Heart left ventricle (tissue), 16 donors: Measurements from ENCODE around the gene WDR38. TPM values are rescaled to one million over a fixed set of nuclear protein-coding genes. Genes with fewer than 3 reads are reported as not detected.
A peak's percentile ranks its signal among the peaks of the same experiment; 100 is the strongest.

Experiments
- ATAC-seq, 4 donors: fragments of 200-7000 bp; cut with Tn5 transposase; one replicate each; pipeline ENCODE4 v1.9.1; 2020 to 2022; ENCODE audit warnings: moderate library complexity in 4 of 4, mild to moderate bottlenecking in 3 of 4, moderate number of reproducible peaks in 1 of 4
- DNase-seq, 5 donors: peaks; one replicate each; pipeline ENCODE4 v3.0.0-alpha.2; 2020
- H3K27ac ChIP-seq, 12 donors: fragments of 200-600 bp; sonication (generic) in 4 of 12; one replicate each; pipeline versions ENCODE4 v1.5.0 to v1.8.0; 2016 to 2022; ENCODE audit warnings: mild to moderate bottlenecking in 2 of 12
- H3K27me3 ChIP-seq, 9 donors: fragments of 200-600 bp; sonication (generic) in 2 of 9; one replicate each; pipeline versions ENCODE4 v1.5.1 to v1.8.0; 2016 to 2022; ENCODE audit warnings: mild to moderate bottlenecking in 3 of 9
- H3K36me3 ChIP-seq, 9 donors: fragments of 200-600 bp; sonication (generic) in 2 of 9; one replicate each; pipeline versions ENCODE4 v1.5.0 to v1.8.0; 2018 to 2022; ENCODE audit warnings: mild to moderate bottlenecking in 2 of 9
- H3K4me1 ChIP-seq, 12 donors: fragments of 200-600 bp; sonication (generic) in 4 of 12; one replicate each; pipeline versions ENCODE4 v1.5.0 to v1.8.0; 2016 to 2022; ENCODE audit warnings: mild to moderate bottlenecking in 3 of 12
- H3K4me3 ChIP-seq, 12 donors: fragments of 200-600 bp; sonication (generic) in 4 of 12; one replicate each; pipeline versions ENCODE4 v1.5.0 to v1.8.0; 2017 to 2022; ENCODE audit warnings: mild to moderate bottlenecking in 9 of 12, moderate library complexity in 4 of 12
- H3K9me3 ChIP-seq, 12 donors: fragments of 200-600 bp; sonication (generic) in 4 of 12; one replicate each; pipeline versions ENCODE4 v1.5.0 to v1.8.0; 2016 to 2022; ENCODE audit warnings: mild to moderate bottlenecking in 1 of 12
- CTCF ChIP-seq, 12 donors: fragments of 200-600 bp; sonication (generic) in 4 of 12; IDR thresholded peaks; one replicate each; pipeline versions ENCODE4 v1.5.0 to v1.8.0; 2018 to 2022; ENCODE audit warnings: antibody characterized with exemption in 12 of 12, mild to moderate bottlenecking in 5 of 12
- POLR2A ChIP-seq, 2 donors: fragments of 450-650 bp; IDR thresholded peaks; one replicate each; pipeline ENCODE4 v1.6.1; 2017; ENCODE audit warnings: antibody characterized with exemption in 2 of 2, mild to moderate bottlenecking in 2 of 2, moderate library complexity in 2 of 2
- WGBS, 4 donors: extraction: QIAGEN DNeasy Blood & Tissue Kit in 2 of 4; methylation state at CpG; one replicate each; pipeline versions ENCODE4 v1.1.5 to v1.1.7; 2013 to 2018; 5-methylcytosine and 5-hydroxymethylcytosine counted together
- intact Hi-C, 10 donors: fragments of 100-400 bp; cut with DNase I; formaldehyde crosslinking; loops; one replicate each; pipeline versions ENCODE4 v1.11.1 to v1.14.2; 2022
- polyA plus RNA-seq, 2 donors: library from polyadenylated mRNA; stranded (reverse); fragments of 200-250 nt; gene quantifications; one replicate each; pipeline ENCODE4 v1.2.3, GENCODE V29; 2013
- total RNA-seq, 9 donors: library from RNA; depleted of rRNA in 2 of 9; stranded (reverse); fragments of >200 nt in 2 of 9; fragmentation: NEBNext Ultra II Directional in 3 of 9; extraction: Animal tissue kit (Norgen Biotek cat#: 25700) in 3 of 9; gene quantifications; one replicate each; pipeline versions ENCODE4 v1.1.0 to v1.2.4, GENCODE V29; 2016 to 2023
- donor health status: ischemic (EF 13 %, LVEDD 7.1; RV severe dilation, severe dysfunction).
- donor health status: healthy with polysubstance abuse.
- donor health status: DM: no; HTN: yes; CAD: no.
- donor health status: DM: no; HTN: no; CAD: no.
- donor health status: ischemic (EF 25% LVEDD 6.9; RV normal size, moderate dysfunction).
- donor health status: ischemic (EF 25% LVEDD 5.7; RV mildly dilated, moderate dysfunction).
- donor health status: healthy.
- donor health status: DM: yes; HTN: yes; CAD: no.
- donor health status: ischemic (EF 35%, LVEDD 5.7; RV mildly dilated, moderate dysfunction).
- donor health status: nonischemic (EF 11% LVEDD 7.7; RV severe dilation, severe dysfunction).
- donor health status: DM: yes; HTN: yes; CAD: no.
- donor health status: PGD.
- donor health status: ischemic (EF 29% LVEDD 5.4; RV normal size, mild dysfunction).
- donor health status: nonischemic (EF 23%, LVEDD 6.1; RV moderate dilation, normal function).

WDR38 gene
- total and polyA plus RNA-seq, 11 donors, result 0.07 to 0.15 TPM; not detected in 9

GRCh38 chr9:124882231-124882630, 29.0 kb downstream of the WDR38 start:
- H3K9me3 ChIP-seq, result no peaks in the 10 kb centered on the region
- DNase-seq (peak in 1 of 5 donors; percentile 4), ATAC-seq (no peak)
- no peaks in the 10 kb centered on the region for H3K4me1 ChIP-seq
- no peaks in the 10 kb centered on the region for H3K27me3 ChIP-seq
- peaks cover 0 to 100% (median 92%) of the 10 kb centered on the region in 9 donors for H3K36me3 ChIP-seq
- H3K27ac ChIP-seq, result no peak overlapping the region
- 74 to 84% (median 77%) methylated on average over 11 to 13 of the region's 13 CpGs for WGBS, 4 donors
- TF ChIP-seq CTCF (IDR thresholded peaks at IDR 0.05) (no peak), POLR2A (IDR thresholded peaks at IDR 0.05) (no peak)
- no peak overlapping the region for H3K4me3 ChIP-seq
- intact Hi-C loops, result no loop called here

GRCh38 chr9:124884376-124884775, 31.1 kb downstream of the WDR38 start:
- intact Hi-C loops, result no loop called here
- Histone ChIP-seq H3K27ac (no peak overlapping the region), H3K4me3 (no peak overlapping the region), H3K9me3 (no peaks in the 10 kb centered on the region), H3K27me3 (no peaks in the 10 kb centered on the region), H3K4me1 (no peaks in the 10 kb centered on the region), H3K36me3 (peaks cover 0 to 100% (median 92%) of the 10 kb centered on the region in 9 donors)
- DNase-seq (peak in 1 of 5 donors; percentile 6), ATAC-seq (no peak)
- TF ChIP-seq POLR2A (IDR thresholded peaks at IDR 0.05), result no peak
- TF ChIP-seq CTCF (IDR thresholded peaks at IDR 0.05), result no peak
- WGBS, 4 donors, result 73 to 84% (median 82%) methylated on average over 4 of the region's 4 CpGs

GRCh38 chr9:124885551-124885950, 32.3 kb downstream of the WDR38 start:
- H3K36me3 ChIP-seq, result peaks cover 0 to 100% (median 92%) of the 10 kb centered on the region in 9 donors
- no peaks in the 10 kb centered on the region for H3K9me3 ChIP-seq
- no peaks in the 10 kb centered on the region for H3K4me1 ChIP-seq
- WGBS, 4 donors, result 93 to 96% (median 95%) methylated on average over 4 of the region's 4 CpGs
- no peaks in the 10 kb centered on the region for H3K27me3 ChIP-seq
- no peak overlapping the region for H3K27ac ChIP-seq
- no peak overlapping the region for H3K4me3 ChIP-seq
- DNase-seq (no peak), ATAC-seq (no peak)
- TF ChIP-seq POLR2A (IDR thresholded peaks at IDR 0.05) (no peak), CTCF (IDR thresholded peaks at IDR 0.05) (no peak)
- intact Hi-C loops, result no loop called here

- TF ChIP-seq POLR2A (IDR thresholded peaks at IDR 0.05) (no peak), CTCF (IDR thresholded peaks at IDR 0.05) (no peak)
- intact Hi-C loops, result no loop called here
- ATAC-seq, result no peak
- Histone ChIP-seq H3K36me3 (peaks cover 0 to 100% (median 92%) of the 10 kb centered on the region in 9 donors), H3K27ac (no peak overlapping the region), H3K4me1 (no peaks in the 10 kb centered on the region), H3K27me3 (no peaks in the 10 kb centered on the region), H3K9me3 (no peaks in the 10 kb centered on the region), H3K4me3 (no peak overlapping the region)
- WGBS, 4 donors, result 81 to 89% (median 86%) methylated on average over 10 of the region's 10 CpGs
- no peak for DNase-seq
These were observed 33.2 kb downstream of the WDR38 start for GRCh38 chr9:124886461-124886860.
